Measurements from ENCODE around the gene SDR39U1.

Gene SDR39U1

GRCh38 chr14:24428628-24429394, 13.8 kb downstream of the SDR39U1 start:
- no peak for DNase-seq

DNA sequence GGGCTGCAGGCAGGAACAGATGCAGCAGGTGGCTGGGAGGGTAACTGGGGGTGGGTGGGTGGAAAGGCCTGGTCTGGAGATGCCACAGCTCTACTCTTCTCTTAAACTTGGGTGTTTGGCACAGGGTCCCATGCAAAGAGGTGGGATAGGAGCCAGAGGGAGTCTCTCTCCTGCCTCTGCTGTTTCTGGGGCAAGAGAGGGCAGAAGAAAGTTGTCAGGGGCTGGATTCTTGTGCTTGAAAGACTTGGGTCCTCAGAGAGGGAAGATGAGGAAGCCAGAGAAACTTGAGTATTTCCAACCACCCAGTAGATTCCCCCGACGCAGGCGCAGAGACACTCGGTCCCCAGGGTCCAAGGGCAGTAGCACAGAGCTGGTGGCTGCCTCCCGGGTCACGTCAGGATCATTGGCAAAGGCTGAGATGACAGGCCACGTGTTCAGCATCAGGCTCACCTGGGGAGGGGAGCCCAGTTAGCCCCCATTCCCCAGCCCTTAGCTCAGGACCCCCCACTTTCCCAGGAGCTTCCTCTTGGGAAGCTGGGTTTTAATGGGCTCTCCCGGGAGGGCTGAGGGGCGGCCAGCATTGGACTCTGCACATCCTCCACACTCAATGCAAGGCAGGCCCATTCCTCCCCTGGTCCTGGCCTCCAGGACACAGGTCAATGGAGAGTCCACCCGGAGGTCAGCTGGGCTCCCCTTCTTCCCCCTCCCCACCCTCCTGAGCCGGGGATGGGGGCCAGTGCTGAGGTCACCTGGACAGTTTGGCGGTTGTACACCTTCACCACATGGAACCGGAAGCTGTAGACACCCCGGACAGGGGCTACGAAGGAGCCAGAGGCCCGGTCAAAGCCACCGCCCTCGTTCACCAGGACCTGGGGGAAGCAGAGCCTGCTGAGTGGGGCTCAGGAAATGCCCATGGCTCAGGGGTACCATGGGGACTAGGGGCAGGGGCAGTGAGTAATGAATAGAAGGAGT, 14.8 kb downstream of the SDR39U1 start:
- DNase-seq, result no peak

DNA sequence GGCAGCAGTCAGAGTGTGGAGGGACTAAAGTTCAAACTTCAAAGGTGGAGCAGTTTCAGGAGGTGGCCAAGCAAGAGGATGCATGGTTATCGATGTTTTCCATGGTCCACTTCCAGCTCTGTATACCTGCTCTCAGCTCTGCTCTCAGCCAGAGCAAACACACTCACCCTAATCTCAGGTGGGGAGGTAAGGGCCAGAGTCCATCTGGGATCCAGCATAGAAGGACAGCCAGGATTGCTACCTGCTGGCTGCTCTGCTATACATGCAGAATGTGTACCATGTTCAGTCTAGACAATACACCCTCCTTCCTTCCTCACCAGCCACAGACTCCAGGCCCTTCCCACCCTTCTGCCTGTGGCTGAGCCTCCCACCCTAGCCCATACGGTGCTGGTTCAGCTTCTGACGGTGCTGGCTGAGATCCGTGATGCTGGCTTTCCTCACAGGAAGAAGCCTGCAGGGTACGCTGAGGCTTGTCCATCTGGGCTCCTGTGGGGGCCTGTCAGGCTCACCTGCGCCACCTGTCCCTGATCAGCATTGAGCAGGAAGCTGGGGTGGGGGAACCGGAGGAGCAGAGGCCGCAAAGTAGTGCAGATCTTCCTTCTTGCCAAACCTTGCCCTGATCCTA, 15.6 kb downstream of the SDR39U1 start:
- no peak for DNase-seq

GRCh38 chr14:24426150-24426911, 16.2 kb downstream of the SDR39U1 start:
- DNase-seq, result no peak

DNA sequence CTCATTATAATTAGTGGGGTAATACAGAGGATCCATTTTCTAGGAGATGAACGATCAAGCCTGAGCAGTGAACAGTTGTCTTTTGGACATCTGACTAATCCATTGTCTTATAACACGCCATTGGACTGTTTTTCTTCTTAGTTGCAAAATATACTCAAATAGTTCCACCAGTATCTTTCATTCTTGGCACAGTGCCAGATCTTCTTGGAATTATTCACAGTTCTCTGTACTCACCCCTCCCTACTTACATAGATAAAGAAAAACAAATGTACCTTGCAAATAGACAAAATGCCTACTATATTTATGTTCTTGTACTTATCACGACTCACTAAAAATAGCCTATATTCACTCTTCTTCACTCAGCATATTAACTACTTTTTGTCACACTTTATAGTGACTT, 16.9 kb downstream of the SDR39U1 start:
- peak; percentile 98 for DNase-seq

DNA sequence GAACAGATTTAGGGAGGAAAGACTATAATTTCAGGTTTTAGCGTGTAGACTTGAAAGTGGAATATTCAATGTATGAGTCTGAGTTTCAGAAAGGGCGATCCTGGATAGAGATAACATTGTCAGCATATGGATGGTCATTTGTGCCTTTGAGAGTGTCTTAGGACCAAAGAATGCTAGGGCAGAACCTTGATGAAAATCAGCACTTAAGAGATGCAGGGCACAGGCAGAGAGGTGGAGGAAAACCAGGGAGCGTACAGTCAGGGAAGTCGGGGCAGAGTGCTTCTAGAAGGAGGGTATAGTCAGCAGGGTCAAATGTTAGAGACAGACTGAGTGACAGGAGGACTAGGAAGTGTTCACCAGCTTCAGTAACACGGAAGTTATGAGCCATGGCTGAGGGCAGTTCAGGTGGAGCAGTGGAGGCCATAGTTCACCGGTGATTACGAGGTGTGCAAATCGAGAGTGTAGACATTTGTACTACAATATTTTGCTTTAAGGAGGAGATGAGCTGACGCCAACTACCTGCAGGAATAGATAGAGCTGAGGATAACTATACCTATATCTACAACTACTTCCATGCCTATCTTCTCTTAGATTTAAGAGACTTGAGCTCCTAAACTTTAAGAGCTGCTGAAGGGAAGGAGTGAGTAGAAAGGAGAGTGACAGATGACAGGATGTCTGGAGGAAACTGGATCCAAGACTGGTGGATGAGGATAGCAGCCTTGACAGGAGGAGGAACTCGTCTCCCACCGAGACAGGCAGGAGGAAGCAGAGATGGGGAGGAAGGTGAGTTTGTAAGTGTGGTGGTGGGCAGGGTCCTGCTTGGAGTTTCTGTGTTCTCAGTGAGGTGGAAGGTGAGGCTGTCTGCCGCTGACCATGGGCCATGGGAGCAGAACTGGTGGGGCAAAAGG, 19.6 kb downstream of the SDR39U1 start:
- DNase-seq, result no peak

GRCh38 chr14:24422261-24422660, 20.3 kb downstream of the SDR39U1 start:
- DNase-seq, result no peak

DNA sequence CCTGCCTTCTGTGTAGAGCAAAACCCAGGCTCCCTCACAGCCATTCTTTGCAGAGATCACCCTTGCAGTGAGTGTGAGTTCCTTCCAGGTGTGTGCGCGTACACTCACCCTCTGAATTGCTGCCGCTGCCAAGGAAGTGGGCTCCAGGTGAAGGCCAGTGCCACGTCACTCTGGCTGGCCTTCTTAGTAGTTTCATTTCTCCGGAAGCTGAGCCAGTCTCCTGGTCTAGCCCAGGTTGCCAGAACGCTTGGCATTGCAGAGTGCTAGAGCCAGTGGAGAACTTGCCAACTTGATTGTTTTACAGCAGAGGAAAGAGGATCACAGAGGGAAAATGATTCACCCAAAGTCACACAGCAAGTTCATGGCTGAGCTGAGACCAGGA, 24.1 kb downstream of the SDR39U1 start:
- no peak for DNase-seq

DNA sequence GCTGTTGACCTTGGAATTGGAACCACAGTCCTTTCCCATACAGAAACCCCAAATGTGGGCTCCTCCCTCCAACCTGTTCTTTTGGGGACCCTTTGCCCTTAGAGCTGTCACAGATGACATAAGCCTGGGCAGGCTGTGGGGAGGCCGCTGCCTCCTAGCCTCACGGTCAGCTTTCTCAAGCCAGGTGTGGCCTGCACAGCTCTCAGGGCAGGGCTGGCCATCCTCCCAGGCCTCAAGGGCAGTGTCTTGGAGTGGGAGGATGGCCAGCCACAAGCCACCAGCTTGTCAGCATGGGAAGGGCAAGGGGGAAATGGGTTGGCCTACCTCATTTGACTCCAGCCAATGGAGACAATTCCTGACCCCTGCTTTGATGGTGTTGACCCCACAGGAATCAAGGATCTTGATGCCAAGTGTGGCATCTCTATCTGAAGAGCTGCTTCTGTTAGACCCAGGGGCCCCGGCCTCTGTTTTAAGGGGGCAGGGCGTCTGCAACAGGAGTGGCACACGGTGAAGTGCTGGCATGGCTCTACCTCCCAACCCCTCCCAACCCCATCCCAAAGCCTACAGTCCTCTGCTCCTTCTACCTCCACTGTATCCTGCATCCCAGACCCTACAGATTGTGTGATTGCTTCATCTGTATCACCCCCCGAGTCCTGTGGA, 24.6 kb downstream of the SDR39U1 start:
- no peak for DNase-seq

DNA sequence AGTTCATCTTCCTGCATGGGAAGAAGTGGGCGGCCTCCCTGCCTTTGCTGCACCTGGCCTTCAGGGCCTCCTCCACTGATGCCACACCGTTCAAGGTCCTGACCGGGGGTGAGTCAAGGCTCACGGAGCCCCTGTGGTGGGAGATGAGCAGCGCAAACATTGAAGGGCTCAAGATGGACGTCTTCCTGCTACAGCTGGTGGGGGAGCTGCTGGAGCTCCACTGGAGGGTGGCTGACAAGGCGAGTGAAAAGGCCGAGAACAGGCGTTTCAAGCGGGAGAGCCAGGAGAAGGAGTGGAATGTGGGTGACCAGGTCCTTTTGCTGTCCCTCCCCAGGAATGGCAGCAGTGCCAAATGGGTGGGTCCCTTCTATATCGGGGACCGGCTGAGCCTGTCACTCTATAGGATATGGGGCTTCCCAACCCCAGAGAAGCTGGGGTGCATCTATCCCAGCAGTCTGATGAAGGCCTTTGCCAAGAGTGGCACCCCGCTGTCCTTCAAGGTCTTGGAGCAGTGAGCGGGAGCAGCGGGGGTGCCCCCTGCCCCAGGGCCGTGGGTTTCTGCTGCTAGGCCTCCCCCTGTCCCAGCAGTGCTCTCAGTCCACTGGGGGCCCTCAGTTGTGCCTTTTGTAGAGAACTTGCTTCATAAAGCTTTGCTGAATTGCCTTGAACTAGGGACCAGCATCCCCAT, 25.5 kb downstream of the SDR39U1 start:
- no peak for DNase-seq

GRCh38 chr14:24416254-24416931, 26.2 kb downstream of the SDR39U1 start:
- peak; percentile 43 for DNase-seq

DNA sequence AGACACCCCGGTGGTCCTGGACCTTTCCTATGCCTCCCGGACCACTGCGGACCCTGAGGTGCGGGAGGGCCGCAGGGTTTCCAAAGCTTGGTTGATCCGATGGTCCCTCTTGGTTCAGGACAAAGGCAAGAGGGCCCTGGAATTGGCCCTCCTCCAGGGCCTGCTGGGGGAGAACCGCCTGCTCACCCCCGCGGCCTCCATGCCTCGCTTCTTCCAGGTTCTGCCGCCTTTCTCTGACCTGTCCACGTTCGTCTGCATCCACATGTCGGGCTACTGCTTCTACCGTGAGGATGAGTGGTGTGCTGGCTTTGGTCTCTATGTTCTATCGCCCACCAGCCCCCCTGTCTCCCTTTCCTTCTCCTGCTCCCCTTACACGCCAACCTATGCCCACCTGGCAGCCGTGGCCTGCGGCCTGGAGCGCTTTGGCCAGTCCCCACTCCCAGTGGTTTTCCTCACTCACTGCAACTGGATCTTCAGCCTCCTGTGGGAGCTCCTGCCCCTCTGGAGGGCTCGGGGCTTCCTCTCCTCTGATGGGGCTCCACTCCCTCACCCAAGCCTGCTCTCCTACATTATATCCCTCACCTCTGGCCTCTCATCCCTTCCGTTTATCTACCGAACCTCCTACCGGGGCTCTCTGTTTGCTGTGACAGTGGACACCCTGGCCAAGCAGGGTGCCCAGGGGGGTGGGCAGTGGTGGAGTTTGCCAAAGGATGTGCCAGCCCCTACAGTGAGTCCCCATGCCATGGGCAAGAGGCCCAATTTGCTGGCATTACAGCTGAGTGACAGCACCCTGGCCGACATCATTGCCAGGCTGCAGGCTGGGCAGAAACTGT, 26.9 kb downstream of the SDR39U1 start:
- no peak for DNase-seq

DNA sequence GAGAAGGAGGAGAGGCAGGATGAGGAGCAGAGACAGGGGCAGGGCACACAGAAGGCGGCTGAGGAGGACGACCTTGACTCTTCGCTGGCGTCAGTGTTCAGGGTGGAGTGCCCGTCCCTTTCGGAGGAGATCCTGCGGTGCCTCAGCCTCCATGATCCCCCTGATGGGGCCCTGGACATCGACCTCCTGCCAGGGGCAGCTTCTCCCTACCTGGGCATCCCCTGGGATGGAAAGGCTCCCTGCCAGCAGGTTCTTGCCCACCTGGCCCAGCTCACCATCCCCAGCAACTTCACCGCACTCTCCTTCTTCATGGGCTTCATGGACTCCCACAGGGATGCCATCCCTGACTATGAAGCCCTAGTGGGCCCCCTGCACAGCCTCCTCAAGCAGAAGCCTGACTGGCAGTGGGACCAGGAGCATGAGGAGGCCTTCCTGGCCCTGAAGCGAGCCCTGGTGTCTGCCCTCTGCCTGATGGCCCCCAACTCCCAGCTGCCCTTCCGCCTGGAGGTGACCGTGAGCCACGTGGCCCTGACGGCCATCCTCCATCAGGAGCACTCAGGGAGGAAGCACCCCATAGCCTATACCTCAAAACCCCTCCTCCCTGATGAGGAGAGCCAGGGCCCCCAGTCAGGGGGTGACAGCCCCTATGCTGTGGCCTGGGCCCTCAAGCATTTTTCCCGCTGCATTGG, 27.7 kb downstream of the SDR39U1 start:
- DNase-seq, result no peak

GRCh38 chr14:24414077-24414476, 28.5 kb downstream of the SDR39U1 start:
- no peak for DNase-seq

DNA sequence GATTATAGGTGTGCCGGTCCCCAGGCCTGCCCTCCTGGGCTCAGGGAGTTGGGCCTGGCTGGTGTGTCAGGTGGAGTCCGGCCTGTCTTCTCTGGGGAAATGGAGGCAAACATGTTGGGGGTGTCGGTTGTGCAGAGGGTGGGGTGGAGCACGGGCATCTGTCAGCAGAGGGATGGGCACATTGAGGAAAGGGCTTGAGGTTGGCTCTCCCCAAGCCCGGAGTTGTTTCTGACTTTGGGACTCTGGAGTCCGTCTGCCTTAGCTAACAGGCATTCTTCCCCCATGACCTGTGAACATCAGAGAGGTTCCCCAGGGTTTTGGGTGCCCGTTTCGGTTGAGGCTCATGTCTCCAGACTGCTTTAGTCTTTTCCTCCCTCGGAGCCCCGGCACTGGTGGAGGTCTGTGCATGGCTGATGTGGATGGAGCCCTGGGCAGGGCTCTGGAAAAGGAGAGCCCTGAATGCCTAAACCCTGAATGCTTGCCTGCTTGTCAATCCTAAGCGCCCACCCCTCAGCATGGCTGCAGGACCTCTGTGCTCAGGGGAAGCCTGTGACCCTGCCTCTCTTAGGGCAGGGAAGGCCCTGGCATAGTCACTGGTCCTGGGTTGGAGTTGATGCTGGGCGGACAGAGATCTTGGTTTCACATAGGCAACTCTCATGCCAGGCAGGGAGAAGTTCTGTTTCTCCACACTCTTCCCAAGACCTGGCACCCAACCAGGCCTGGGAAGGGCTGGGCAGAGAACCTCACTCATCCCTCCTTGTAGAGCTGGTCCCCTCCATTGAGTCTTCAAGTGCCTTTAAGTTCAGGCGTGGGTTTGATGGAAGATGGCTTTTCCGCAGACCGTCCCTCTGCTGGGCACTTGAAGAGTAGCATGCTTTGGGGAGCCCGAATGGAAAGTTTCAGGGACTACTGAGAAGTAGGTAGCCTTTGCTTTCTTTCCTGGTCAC, 30.9 kb downstream of the SDR39U1 start:
- DNase-seq, result peak; percentile 75

DNA sequence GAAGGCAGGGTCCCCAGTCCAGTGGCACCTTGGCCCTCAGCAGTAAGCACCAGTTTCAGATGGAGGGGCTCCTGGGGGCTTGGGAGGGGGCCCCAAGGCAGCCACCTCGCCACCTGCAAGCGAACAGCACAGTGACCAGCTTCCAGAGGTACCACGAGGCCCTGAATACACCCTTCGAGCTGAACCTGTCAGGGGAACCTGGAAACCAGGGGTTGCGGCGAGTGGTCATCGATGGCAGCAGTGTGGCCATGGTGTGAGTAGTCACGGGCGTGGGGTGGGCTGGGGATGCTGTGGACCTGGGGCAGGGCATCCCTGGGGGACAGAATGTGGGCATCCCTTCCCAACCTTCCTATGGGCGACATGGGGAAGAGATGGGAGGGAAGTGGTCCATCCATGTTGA, 32.6 kb downstream of the SDR39U1 start:
- DNase-seq, result no peak

GRCh38 chr14:24409192-24409591, 33.4 kb downstream of the SDR39U1 start:
- DNase-seq, result no peak

Data from hematopoietic multipotent progenitor cell treated with erythropoietin and hydrocortisone succinate and interleukin-3 and kit ligand, for 8 days (in vitro differentiated cells).